Mesothelial cell of epicardium (in vitro differentiated cells): Measurements from ENCODE around the gene LCN1. TPM values are rescaled to one million over a fixed set of nuclear protein-coding genes. Genes with fewer than 3 reads are reported as not detected.

Source experiments
- DNase-seq, 2 experiments: peaks; one replicate each; pipeline ENCODE4 v3.0.0; 2021; ENCODE audit warnings: low spot score in 2 of 2; ENCODE audit not compliant: unreplicated experiment in 2 of 2
- H3K27ac Mint-ChIP-seq: 2 replicates; pipeline ENCODE4 v1.8.0; 2021; ENCODE audit warnings: mixed read lengths
- H3K27me3 Mint-ChIP-seq: 2 replicates; pipeline ENCODE4 v1.8.0; 2021; ENCODE audit warnings: low read depth, mixed read lengths
- H3K36me3 Mint-ChIP-seq: 2 replicates; pipeline ENCODE4 v1.8.0; 2021; ENCODE audit warnings: mixed read lengths
- H3K4me1 Mint-ChIP-seq: 2 replicates; pipeline ENCODE4 v1.8.0; 2021; ENCODE audit warnings: mixed read lengths
- H3K4me3 Mint-ChIP-seq: 2 replicates; pipeline ENCODE4 v1.8.0; 2021; ENCODE audit warnings: mild to moderate bottlenecking, moderate library complexity, mixed read lengths
- H3K9me3 Mint-ChIP-seq: 2 replicates; pipeline ENCODE4 v1.8.0; 2021; ENCODE audit warnings: mixed read lengths
- CTCF ChIP-seq: fragments of 200-600 bp; sonication (generic); IDR thresholded peaks from one replicate; pipeline ENCODE4 v1.5.0; 2021; ENCODE audit warnings: antibody characterized with exemption; ENCODE audit not compliant: unreplicated experiment
- total RNA-seq: library from RNA; stranded (reverse); gene quantifications from 3 replicates; pipeline ENCODE4 v1.2.1, GENCODE V29; 2021

LCN1 gene
- total RNA-seq: not detected in 3 replicates

DNA sequence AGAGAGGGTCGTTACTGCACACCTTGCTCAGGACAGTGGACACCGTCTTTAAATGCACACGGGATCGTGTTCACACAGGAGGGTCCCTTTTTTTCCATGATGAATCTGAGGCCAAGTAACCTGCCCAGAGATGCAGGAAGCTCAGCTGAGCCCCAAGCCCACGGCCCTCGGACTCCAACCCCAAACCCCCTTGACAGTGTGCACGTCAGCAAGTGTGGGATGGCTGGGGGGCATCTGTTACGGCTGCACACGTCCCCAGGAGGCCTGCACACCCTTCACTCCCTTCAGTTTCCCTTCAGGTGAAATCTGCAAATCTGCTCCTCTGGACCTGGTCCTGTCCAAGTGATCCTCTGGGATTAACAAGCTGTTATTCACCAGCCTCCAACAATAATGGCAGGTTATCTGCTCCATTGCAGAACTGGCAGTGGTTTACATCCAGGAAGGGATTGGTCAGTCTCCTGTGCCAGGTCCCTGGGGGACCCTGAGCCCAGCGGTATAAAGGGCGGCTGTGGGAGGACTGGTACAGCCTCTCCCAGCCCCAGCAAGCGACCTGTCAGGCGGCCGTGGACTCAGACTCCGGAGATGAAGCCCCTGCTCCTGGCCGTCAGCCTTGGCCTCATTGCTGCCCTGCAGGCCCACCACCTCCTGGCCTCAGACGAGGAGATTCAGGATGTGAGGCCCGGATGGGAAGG lies at the start of gene LCN1:
LCN1 (plus strand) TSS at position 525 of the 692 bp plus-strand sequence; CDS start at position 583, 58 bp downstream.
- TF ChIP-seq CTCF: no peak
- H3K4me3 Mint-ChIP-seq: no peak within 1 kb of the TSS
- H3K27me3 Mint-ChIP-seq: peaks cover 1% of the 10 kb centered on the region
- peak in 1 of 2 experiments; percentile 29 for DNase-seq
- H3K9me3 Mint-ChIP-seq: peaks cover 9% of the 10 kb centered on the region
- H3K27ac Mint-ChIP-seq: no peak within 1 kb of the TSS
- H3K4me1 Mint-ChIP-seq: peaks cover 5% of the 10 kb centered on the region
- no peaks in the 10 kb centered on the region for H3K36me3 Mint-ChIP-seq

DNA sequence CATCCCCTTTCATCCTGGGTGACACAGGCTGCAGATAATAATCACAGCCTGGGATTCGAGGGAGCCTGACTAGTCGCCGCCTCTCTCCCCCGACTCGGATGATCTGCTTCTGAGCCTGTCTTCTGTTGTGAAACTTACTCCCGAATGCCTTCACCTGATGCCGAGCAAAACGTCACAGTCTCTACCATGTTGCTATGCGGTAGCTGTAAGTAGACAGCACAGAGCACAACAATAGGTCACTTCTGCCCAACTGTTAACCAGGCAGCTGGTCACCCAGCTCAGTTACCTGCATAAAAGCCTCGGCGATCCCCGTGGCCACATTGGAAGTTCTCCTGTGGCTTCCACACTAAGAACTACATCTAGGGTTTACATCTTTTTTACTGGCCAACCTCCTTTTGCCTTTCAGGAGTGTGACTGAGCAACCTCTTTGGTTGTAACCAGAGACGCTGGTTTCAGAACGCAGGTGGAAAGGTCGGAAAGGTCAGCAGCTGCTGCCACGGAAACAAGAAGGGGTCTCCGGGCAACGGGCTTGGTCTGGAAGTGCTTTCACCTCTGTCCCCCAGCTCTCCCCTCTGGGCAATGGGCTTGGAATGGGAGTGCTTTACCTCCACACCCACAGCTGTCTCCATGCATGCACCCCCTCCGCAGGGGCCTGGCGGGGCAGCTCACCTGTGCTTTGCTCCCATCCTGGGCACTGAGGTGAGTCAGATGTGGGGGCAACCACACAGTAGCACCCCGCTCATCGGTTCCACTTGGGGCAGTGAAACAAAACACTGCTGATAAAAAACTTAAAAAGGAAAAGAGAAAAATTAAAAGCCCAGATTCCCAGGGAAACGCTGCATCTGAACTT lies 49.2 kb upstream of the LCN1 start:
- H3K27me3 Mint-ChIP-seq: no peaks in the 10 kb centered on the region
- H3K36me3 Mint-ChIP-seq: no peaks in the 10 kb centered on the region
- H3K4me3 Mint-ChIP-seq: no peak overlapping the region
- no peak for DNase-seq
- no peak for TF ChIP-seq CTCF
- H3K27ac Mint-ChIP-seq: no peak overlapping the region
- H3K9me3 Mint-ChIP-seq: no peaks in the 10 kb centered on the region
- H3K4me1 Mint-ChIP-seq: peaks cover 22% of the 10 kb centered on the region

- Mint-ChIP-seq H3K27ac (no peak overlapping the region), H3K27me3 (no peaks in the 10 kb centered on the region), H3K4me3 (no peak overlapping the region), H3K36me3 (no peaks in the 10 kb centered on the region), H3K4me1 (peaks cover 17% of the 10 kb centered on the region), H3K9me3 (no peaks in the 10 kb centered on the region)
- TF ChIP-seq CTCF: no peak
- DNase-seq: no peak
Measured at GRCh38 chr9:135473972-135474543, 47.2 kb upstream of the LCN1 start.

GRCh38 chr9:135474915-135475314 lies 46.3 kb upstream of the LCN1 start:
- peak in 1 of 2 experiments; percentile 54 for DNase-seq
- H3K4me1 Mint-ChIP-seq: peaks cover 12% of the 10 kb centered on the region
- H3K27me3 Mint-ChIP-seq: no peaks in the 10 kb centered on the region

More at GRCh38 chr9:135474915-135475314, 46.3 kb upstream of the LCN1 start:
- Mint-ChIP-seq H3K36me3 (no peaks in the 10 kb centered on the region), H3K4me3 (no peak overlapping the region), H3K27ac (no peak overlapping the region), H3K9me3 (no peaks in the 10 kb centered on the region)
- TF ChIP-seq CTCF: peak; percentile 44
